Endothelial cell of umbilical vein (primary cell): Measurements from ENCODE around the gene RPS25.
"Not testable (repeated sequence)": the region's sequence is repeated elsewhere in the genome, so short reads cannot be mapped to it uniquely, and the experiment has no call there.

Source experiments
- EZH2 ChIP-seq: IDR thresholded peaks from 2 replicates; pipeline ENCODE4 v1.6.1; 2012; ENCODE audit warnings: borderline replicate concordance, low read depth, mild to moderate bottlenecking, moderate library complexity, low read length, inconsistent platforms; ENCODE audit not compliant: severe bottlenecking
- FOS ChIP-seq: IDR thresholded peaks from 2 replicates; pipeline ENCODE4 v1.6.1; 2011; ENCODE audit warnings: mild to moderate bottlenecking, low read length, moderate library complexity, borderline replicate concordance; ENCODE audit not compliant: insufficient read depth
- GATA2 ChIP-seq: IDR thresholded peaks from 2 replicates; pipeline ENCODE4 v1.7.0; 2011; ENCODE audit warnings: low read depth, mild to moderate bottlenecking, moderate library complexity, mixed read lengths, low read length; ENCODE audit not compliant: insufficient read length, insufficient read depth
- JUN ChIP-seq: IDR thresholded peaks from 2 replicates; pipeline ENCODE4 v1.6.1; 2011; ENCODE audit warnings: borderline replicate concordance, low read depth; ENCODE audit not compliant: insufficient read length, insufficient read depth
- MYC ChIP-seq: IDR thresholded peaks from one replicate; pipeline ENCODE4 v1.6.1; 2011; ENCODE audit warnings: mild to moderate bottlenecking, low read depth, low read length
- POLR2A ChIP-seq: IDR thresholded peaks from 2 replicates; pipeline ENCODE4 v1.6.1; 2012; ENCODE audit warnings: low read depth, mild to moderate bottlenecking, control low read depth, low read length
- POLR2AphosphoS5 ChIP-seq: IDR thresholded peaks from 2 replicates; pipeline ENCODE4 v1.6.1; 2012; ENCODE audit warnings: low read depth, mild to moderate bottlenecking, control low read depth, low read length, moderate library complexity; ENCODE audit not compliant: insufficient read depth
- TF ChIP-seq, protein P1 (sequence below), 2 donors: IDR thresholded peaks; 1 replicate in 1 of 2; 2 replicates in 1 of 2; pipeline ENCODE4 v1.5.1; 2011; ENCODE audit warnings: low read length in 2 of 2, mild to moderate bottlenecking in 2 of 2, moderate library complexity in 2 of 2, control low read depth in 1 of 2, inconsistent platforms in 1 of 2, low read depth in 1 of 2; ENCODE audit not compliant: insufficient read depth in 1 of 2; ENCODE audit errors: extremely low read depth in 1 of 2
- TF ChIP-seq, protein P2 (sequence below): IDR thresholded peaks from 2 replicates; pipeline ENCODE4 v1.6.1; 2011; ENCODE audit not compliant: insufficient read depth, insufficient read length

DNA sequence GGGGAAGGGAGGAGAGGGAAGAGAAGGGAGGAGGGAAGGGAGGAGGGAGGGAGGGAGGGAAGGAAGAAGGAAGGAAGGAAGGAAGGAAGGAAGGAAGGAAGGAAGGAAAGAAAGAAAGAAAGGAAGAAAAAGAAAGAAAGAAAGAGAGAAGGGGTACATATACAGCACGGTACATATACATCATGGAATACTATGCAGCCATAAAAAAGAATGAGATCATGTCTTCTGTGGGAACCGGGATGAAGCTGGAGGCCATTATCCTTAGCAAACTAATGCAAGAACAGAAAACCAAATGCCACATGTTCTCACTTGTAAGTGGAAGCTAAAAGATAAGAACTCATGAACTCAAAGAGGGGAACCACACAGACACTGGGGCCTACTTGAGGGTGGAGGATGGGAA lies 48.6 kb downstream of the RPS25 start:
- TF ChIP-seq POLR2A, JUN, POLR2AphosphoS5, FOS, EZH2, MYC, GATA2: not testable (repeated sequence)
- TF ChIP-seq, protein P1, sequence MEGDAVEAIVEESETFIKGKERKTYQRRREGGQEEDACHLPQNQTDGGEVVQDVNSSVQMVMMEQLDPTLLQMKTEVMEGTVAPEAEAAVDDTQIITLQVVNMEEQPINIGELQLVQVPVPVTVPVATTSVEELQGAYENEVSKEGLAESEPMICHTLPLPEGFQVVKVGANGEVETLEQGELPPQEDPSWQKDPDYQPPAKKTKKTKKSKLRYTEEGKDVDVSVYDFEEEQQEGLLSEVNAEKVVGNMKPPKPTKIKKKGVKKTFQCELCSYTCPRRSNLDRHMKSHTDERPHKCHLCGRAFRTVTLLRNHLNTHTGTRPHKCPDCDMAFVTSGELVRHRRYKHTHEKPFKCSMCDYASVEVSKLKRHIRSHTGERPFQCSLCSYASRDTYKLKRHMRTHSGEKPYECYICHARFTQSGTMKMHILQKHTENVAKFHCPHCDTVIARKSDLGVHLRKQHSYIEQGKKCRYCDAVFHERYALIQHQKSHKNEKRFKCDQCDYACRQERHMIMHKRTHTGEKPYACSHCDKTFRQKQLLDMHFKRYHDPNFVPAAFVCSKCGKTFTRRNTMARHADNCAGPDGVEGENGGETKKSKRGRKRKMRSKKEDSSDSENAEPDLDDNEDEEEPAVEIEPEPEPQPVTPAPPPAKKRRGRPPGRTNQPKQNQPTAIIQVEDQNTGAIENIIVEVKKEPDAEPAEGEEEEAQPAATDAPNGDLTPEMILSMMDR (IDR thresholded peaks at IDR 0.05; ENCODE audit: extremely low read depth in 1 of 2, insufficient read depth in 1 of 2, low read depth in 1 of 2, low read length in 2 of 2): not testable (repeated sequence)
- TF ChIP-seq, protein P2, sequence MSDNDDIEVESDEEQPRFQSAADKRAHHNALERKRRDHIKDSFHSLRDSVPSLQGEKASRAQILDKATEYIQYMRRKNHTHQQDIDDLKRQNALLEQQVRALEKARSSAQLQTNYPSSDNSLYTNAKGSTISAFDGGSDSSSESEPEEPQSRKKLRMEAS: not testable (repeated sequence)
